Mesothelial cell of epicardium (in vitro differentiated cells): Measurements from ENCODE around the gene DMD. TPM values are rescaled to one million over a fixed set of nuclear protein-coding genes. Genes with fewer than 3 reads are reported as not detected.
A peak's percentile ranks its signal among the peaks of the same experiment; 100 is the strongest.
"Not testable (repeated sequence)": the region's sequence is repeated elsewhere in the genome, so short reads cannot be mapped to it uniquely, and the experiment has no call there.

ENCODE experiments used
- DNase-seq, 2 experiments: peaks; one replicate each; pipeline ENCODE4 v3.0.0; 2021; ENCODE audit warnings: low spot score in 2 of 2; ENCODE audit not compliant: unreplicated experiment in 2 of 2
- H3K27ac Mint-ChIP-seq: 2 replicates; pipeline ENCODE4 v1.8.0; 2021; ENCODE audit warnings: mixed read lengths
- H3K27me3 Mint-ChIP-seq: 2 replicates; pipeline ENCODE4 v1.8.0; 2021; ENCODE audit warnings: low read depth, mixed read lengths
- H3K36me3 Mint-ChIP-seq: 2 replicates; pipeline ENCODE4 v1.8.0; 2021; ENCODE audit warnings: mixed read lengths
- H3K4me1 Mint-ChIP-seq: 2 replicates; pipeline ENCODE4 v1.8.0; 2021; ENCODE audit warnings: mixed read lengths
- H3K4me3 Mint-ChIP-seq: 2 replicates; pipeline ENCODE4 v1.8.0; 2021; ENCODE audit warnings: mild to moderate bottlenecking, moderate library complexity, mixed read lengths
- H3K9me3 Mint-ChIP-seq: 2 replicates; pipeline ENCODE4 v1.8.0; 2021; ENCODE audit warnings: mixed read lengths
- total RNA-seq: library from RNA; stranded (reverse); gene quantifications from 3 replicates; pipeline ENCODE4 v1.2.1, GENCODE V29; 2021
- TF ChIP-seq, protein P1 (sequence below): fragments of 200-600 bp; sonication (generic); IDR thresholded peaks from one replicate; pipeline ENCODE4 v1.5.0; 2021; ENCODE audit warnings: antibody characterized with exemption; ENCODE audit not compliant: unreplicated experiment

The DMD gene
- total RNA-seq, 1 donor from 2014 or later = 79.4 TPM

DNA sequence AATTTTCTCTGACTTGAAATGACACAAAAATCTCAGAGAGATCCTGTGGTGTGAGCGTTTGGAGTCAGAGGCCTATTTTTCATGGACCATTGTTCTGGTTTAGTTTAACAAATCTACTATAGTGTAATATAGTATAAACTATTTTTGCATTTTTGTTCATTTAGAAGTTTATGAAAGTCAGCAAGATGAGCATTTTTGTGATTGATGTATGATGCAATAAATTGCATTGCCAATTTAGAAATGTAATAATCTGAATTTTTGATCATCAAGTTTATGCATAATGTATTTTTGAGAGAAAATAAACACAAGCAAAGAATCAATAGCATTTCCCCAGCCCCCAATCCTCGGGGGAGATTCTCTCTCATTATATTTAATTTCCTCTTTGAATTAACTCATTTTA, 1620.0 kb downstream of the DMD start:
- Mint-ChIP-seq H3K27ac (no peak overlapping the region), H3K36me3 (no peaks in the 10 kb centered on the region), H3K4me1 (peaks cover 3% of the 10 kb centered on the region), H3K9me3 (peaks cover 36% of the 10 kb centered on the region), H3K27me3 (no peaks in the 10 kb centered on the region), H3K4me3 (no peak overlapping the region)
- DNase-seq = no peak
- TF ChIP-seq, protein P1, sequence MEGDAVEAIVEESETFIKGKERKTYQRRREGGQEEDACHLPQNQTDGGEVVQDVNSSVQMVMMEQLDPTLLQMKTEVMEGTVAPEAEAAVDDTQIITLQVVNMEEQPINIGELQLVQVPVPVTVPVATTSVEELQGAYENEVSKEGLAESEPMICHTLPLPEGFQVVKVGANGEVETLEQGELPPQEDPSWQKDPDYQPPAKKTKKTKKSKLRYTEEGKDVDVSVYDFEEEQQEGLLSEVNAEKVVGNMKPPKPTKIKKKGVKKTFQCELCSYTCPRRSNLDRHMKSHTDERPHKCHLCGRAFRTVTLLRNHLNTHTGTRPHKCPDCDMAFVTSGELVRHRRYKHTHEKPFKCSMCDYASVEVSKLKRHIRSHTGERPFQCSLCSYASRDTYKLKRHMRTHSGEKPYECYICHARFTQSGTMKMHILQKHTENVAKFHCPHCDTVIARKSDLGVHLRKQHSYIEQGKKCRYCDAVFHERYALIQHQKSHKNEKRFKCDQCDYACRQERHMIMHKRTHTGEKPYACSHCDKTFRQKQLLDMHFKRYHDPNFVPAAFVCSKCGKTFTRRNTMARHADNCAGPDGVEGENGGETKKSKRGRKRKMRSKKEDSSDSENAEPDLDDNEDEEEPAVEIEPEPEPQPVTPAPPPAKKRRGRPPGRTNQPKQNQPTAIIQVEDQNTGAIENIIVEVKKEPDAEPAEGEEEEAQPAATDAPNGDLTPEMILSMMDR = no peak

DNA sequence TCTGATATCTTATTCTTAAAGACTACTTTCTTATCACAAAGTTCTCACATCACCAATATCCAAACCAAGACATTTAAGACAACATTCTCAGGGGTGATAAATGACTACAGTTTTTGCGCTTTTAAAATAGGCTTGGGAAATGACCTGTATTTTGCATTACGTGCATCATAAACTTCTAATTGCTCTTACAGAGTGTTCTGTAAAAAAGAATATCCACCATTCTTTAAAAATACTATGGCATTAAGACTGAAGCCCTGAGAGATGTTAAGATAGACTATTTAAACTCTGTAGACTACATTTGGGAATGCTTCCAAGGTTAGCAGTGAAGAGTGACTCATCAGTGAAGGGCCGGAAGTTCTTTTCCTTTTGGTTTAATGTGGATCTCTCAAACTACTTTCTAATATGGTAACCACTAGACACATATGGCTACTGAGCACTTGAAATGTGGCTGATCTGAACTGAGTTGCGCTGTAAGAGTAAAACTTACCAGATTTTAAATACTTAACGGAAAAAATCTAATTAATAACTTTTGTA, 1620.7 kb downstream of the DMD start:
- H3K27ac Mint-ChIP-seq = peak overlapping the region; percentile 27
- no peaks in the 10 kb centered on the region for H3K27me3 Mint-ChIP-seq
- peaks cover 40% of the 10 kb centered on the region for H3K9me3 Mint-ChIP-seq
- no peak overlapping the region for H3K4me3 Mint-ChIP-seq
- no peaks in the 10 kb centered on the region for H3K36me3 Mint-ChIP-seq
- no peak for DNase-seq
- H3K4me1 Mint-ChIP-seq = peaks cover 3% of the 10 kb centered on the region
- TF ChIP-seq, protein P1 = no peak

DNA sequence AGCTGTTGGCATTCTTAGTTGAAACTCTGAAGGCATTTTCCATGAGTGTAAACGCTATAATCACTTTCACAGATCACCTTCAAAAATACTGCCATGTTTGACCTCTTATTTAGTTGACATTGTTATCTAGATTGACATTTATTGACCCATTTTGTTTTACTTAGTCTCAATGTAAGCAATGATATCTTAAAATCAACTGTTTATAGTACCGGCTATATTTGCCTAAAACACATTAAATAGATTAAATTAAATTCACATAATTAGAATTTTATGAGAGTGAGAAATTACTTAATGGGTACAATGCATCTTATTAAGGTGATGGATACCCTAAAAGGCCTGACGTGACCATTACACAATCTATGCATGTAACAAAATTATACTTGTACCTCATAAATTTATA, 1621.8 kb downstream of the DMD start:
- Mint-ChIP-seq H3K27me3 (no peaks in the 10 kb centered on the region), H3K4me1 (peaks cover 3% of the 10 kb centered on the region), H3K27ac (no peak overlapping the region), H3K36me3 (no peaks in the 10 kb centered on the region), H3K4me3 (no peak overlapping the region), H3K9me3 (peaks cover 43% of the 10 kb centered on the region)
- no peak for DNase-seq
- TF ChIP-seq, protein P1 = no peak

DNA sequence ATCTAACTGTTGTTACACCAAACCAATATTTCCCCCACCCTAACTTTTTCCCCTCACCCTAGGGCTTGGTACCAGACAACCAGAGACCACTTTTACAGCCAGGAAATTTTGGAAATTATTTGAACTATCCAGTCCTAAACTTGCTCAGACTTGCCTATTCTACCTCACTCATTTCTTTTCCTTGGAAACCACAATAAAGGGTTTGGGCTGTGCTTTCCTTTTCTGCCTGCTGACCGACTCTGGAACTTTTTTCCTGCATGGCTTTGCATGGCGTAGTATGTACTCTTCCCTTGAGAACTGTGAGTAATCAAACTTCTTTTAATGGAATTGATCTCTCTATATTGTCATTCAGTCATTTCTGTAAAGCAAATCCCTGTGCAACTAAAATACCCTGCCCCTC, 1623.0 kb downstream of the DMD start:
- Mint-ChIP-seq H3K36me3 (no peaks in the 10 kb centered on the region), H3K27me3 (no peaks in the 10 kb centered on the region), H3K4me3 (no peak overlapping the region), H3K9me3 (peaks cover 49% of the 10 kb centered on the region), H3K4me1 (peaks cover 3% of the 10 kb centered on the region), H3K27ac (no peak overlapping the region)
- TF ChIP-seq, protein P1 = no peak
- DNase-seq = no peak

DNA sequence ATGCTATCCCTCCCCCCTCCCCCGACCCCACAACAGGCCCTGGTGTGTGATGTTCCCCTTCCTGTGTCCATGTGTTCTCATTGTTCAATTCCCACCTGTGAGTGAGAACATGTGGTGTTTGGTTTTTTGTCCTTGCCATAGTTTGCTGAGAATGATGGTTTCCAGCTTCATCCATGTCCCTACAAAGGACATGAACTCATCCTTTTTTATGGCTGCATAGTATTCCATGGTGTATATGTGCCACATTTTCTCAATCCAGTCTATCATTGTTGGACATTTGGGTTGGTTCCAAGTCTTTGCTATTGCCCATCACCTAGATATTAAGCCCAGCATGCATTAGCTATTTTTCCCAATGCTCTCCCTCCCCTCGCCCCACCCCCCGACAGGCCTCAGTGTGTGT, 1627.5 kb downstream of the DMD start:
- H3K9me3 Mint-ChIP-seq = peaks cover 56% of the 10 kb centered on the region
- H3K27ac Mint-ChIP-seq, DNase-seq, H3K4me3 Mint-ChIP-seq, H3K4me1 Mint-ChIP-seq, H3K27me3 Mint-ChIP-seq, H3K36me3 Mint-ChIP-seq: not testable (repeated sequence)

DNA sequence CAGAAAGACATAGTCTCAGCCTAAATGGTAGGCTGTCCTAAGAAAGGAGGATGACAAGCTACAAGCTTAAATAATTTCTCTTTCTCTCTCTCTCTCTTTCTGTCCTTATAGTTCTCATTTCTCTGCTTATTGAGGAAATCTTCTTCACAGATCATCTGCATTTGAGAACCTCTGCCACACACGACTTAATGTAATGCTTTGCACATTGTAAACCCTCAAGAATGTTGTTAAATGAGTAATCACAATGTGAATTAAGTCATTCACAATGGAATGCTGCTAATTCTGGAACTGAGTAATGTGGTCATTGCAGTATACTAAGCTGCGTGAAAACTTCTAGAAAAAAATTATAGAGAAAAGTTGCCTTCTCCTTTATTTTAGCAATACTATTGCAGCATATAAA, 1630.6 kb downstream of the DMD start:
- Mint-ChIP-seq H3K4me3 (no peak overlapping the region), H3K9me3 (peaks cover 59% of the 10 kb centered on the region), H3K27ac (no peak overlapping the region), H3K36me3 (no peaks in the 10 kb centered on the region), H3K27me3 (no peaks in the 10 kb centered on the region), H3K4me1 (no peaks in the 10 kb centered on the region)
- TF ChIP-seq, protein P1 = no peak
- DNase-seq = no peak
